ENCODE data around the gene NTPCR.

The NTPCR gene

DNA sequence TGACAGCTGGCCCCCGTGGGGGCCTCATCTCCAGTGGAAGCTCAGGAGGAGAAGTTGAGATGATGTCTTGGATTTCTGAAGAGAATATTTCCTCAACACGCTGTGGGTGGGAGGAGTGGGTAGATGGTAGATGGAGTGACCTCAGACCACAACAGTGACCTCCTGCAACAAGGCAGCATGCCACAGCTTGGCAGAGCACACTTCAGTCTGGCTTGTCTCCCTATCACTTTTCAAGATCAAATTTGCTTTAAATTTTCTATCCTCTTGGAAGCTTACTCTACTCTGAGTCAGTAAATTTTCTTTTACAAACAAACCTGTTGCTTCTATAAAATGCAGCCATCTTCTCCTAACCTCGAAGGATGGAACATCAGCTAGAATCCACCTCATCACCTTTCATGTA, 59.7 kb downstream of the NTPCR start:
- DNase-seq (ENCODE audit: low spot score): no peak

DNA sequence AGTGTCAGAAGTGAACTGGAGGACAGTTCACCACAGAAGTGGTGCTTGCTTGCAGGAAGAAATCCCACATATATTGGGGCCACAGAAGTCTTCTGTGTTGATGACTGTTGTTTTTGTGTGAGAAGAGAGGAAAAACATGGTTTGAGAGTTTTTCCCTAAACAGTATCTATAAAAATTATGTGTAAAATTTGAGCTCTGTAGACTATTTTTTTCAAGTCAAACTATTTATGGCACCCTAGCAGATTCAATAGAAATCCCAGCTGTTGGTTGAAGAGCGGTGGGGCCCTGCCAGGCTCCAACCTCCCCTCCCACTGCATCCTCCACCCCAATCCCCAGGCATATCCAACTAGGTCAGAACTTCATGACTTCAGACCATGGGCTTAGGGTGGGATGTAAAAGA, 61.6 kb downstream of the NTPCR start:
- DNase-seq (ENCODE audit: low spot score): no peak

DNA sequence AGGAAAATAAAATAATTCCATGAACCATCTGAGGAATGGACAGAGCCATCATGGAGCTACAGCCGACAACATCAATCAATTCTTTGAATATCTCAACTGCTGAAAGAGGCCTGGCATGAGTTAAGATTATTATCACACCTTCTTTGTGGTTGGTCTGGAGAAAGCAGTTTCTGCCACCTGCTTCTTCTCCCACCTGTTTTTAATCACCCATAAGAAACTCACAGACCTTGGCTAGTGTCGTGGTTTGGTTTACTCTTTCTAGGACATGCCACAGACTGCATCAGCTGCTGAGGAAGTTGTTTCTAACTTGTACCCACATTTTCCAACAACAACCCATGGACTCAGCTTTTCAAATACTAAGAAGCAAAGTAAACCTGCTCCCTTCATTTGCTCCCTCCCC, 65.6 kb downstream of the NTPCR start:
- DNase-seq (ENCODE audit: low spot score): no peak

DNA sequence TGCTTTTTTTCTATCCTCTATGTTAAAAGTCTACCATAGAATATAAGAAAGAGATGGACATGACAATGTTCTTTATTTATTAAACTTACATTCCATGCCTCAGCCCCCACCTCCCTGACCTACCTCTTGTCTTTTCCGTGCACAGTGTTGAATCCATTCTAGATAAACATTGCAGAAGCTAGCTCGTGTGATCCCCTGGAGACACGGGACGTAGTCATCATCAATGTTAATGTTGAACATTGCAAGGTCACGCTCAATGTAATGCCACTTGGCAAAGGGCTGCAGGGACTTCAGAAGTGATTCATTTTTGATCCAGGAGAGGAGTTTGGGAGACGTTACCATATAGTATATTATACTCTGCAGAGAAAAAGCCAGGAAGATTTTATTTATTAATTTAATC, 66.4 kb downstream of the NTPCR start:
- no peak for DNase-seq (ENCODE audit: low spot score)

DNA sequence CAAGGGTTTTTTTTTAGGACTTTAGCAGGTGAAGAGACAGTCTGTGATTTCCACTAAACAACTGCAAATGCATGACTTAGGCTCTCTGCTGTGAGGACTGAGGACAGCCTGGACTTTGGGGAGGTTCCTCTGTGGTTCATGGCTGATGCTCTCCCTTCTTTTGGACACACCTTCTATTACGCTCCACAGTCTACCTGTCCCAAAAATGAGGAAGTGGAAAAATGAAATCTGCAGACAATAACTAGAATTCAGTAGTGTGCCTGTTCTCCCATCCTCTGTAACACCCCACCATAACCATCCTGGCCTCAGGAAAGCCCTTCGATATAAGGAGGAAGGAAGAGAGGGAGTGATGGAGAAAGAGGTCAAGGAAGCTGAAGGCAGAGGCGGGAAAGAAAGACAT, 68.7 kb downstream of the NTPCR start:
- DNase-seq (ENCODE audit: low spot score): no peak

DNA sequence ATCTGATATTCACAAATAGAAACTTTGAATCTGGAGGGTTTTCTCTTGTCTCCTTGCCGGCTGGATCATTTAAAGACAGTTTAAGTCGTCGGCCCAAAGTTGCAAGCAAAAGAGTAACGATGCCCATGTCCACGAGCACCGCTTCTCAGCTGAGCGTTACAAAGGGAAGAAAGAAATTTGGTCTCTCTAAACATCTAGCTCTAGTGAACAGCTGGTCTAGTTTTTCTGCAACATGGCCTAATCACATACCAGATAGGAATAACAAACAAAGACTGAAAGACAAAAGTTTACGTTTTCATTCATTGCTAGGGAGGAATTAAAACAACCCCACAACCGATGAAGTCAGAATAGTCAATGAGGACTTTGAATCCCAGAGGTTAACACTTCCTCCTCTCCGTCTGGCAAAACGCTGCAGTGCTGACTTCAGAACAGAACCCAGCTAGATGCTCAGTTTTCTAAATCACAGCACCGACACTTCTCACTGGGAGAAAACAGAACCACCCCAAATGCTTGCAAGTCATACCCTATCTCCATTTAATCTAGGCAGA, 69.4 kb downstream of the NTPCR start:
- DNase-seq (ENCODE audit: low spot score): no peak

DNA sequence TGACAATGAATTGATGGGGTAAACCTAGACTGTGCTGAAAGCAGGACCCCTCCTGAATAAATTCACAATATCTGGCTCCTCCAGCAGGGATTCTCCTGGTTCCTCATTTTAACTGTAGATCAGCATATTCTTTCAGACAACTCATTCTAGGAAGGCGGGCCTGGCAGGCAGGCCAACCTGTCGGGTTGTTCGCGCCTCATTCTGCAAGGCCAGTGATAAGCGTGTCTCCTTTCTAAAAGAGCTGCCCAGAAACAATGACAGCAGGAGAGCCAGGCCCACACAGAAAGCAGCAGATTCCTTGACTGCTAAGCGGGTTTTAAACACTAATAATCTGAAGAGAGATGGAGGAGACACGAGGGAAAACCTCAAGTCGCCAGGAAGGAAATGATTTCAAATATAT, 70.0 kb downstream of the NTPCR start:
- DNase-seq (ENCODE audit: low spot score): no peak

DNA sequence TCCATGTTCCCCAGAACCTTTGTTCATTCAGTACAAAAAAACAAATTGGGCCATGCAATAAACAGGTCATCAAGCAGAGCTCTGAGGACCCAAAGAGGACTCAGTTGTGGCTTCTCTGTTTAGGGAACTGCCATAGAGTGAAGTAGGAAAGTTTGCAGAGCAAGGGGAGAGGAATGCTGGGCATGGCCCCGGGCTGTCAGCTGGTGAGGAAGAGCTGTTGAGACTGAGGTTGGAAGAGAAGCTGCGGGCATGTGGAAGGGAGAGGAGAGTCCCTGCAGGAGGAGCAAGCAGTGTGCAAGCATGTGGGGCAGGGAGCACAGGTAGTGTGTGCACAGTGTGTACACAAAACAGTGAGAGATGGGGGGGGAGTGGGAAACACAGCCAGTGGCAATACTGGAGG, 71.8 kb downstream of the NTPCR start:
- DNase-seq (ENCODE audit: low spot score): no peak

DNA sequence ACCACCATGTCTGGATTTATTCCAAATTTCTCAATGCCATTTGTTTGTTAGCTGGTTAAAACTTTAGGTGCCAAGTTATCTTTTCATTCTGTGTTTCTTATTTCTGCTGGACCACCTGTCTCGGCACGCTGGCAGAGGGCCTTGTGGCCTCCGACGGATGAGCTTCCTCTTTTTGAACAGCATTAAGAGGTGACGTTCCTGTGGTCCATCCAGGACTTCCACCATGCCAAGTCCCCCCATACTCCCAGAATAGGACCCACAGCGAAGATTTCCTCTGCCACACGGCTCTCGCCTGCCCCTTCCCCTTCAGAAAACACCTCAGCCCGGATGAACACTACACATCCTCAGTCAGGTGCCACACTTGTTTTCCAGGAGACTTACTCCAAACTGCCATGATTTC, 73.8 kb downstream of the NTPCR start:
- no peak for DNase-seq (ENCODE audit: low spot score)

DNA sequence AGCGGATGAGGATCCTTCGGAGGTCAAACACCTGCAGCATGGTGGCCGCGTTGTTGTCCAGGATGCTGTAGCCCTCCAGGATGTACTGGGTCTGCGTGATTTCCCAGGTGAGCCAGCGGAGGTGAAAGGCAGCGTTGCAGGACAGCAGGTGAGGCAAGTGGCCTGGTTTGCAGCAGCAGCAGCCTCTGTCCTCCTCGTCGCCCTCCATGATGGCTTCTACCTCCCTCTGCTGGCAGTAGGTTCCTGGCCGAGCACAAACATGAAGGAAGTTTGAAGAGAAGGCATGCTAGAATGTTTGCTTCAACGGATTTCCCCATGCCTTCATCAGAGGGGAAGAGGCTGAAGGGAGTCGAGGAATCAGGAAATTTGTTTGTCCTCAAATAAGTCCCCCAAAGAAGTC, 74.7 kb downstream of the NTPCR start:
- no peak for DNase-seq (ENCODE audit: low spot score)

DNA sequence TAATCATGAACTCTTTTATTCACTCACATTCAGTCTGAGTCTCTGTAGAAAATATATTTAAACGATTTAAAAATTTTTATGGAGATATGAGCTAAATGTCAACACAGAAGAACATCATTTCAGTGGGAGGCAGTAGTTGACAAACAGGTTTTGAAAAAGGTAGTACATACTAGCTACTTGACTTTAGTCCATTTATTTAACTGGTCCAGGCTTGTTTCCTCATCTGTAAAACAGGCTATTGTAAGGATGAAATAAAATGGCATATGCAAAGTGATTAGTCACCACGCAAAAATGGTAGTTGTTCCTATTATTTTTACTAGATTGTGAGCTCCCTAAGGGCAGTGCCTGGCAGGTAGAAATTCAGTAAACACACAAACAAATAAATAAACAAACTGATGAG, 75.2 kb downstream of the NTPCR start:
- no peak for DNase-seq (ENCODE audit: low spot score)

DNA sequence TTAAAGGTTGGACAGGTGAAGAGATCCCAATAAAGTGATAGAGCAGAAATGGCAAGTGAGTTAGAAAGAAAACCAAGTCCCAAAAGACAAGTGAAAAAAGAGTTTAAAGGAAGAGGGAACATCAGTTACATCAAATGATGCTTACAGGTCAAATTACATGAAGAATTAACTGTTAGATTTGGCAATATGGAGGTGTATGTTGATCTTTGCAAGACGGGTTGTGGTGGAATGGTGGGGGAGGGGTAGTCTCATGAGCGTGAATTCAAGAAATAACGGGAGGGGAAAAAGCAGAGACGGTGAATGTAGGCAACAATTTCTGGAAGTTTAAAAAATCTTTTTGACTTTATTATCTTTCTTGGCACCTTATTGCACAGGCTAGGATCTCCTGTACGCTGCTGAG, 76.6 kb downstream of the NTPCR start:
- DNase-seq (ENCODE audit: low spot score): no peak

DNA sequence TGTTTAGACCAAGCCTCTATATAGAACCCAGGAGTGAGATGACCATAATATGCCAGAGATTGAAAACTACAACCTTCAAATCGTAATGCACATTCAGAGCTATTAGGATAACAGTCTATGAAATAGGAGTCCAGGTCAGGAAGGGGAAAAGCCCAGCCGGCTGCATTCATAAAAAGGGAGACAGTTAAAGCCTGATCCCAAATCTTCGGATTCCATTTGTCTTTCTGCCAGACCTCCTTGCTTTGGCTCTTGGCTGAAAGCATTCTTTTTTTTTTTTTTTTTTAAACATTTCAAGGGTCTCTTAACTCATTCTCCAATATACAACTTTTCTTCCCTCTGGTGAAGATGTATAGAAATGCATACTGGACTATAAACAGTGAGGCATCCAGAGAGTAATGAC, 81.1 kb downstream of the NTPCR start:
- DNase-seq (ENCODE audit: low spot score): no peak

DNA sequence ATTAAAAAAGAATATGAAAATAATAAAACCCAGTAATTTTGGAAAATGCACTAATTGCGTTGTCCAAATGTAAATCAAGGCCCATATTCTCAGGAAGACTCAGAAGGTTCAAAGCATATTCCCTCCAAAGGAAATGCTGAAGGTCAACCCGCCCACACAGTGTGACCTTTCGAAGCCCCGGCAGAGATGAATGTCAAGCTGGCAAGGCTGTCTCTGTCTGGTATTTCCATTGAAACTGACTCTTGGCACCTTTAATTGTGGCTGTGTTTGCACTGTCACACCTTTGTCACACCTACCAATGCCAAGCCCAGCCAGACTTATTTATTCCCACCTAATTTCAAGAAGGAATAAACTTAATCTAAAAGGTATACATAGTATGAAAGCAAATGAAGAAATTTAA, 82.5 kb downstream of the NTPCR start:
- DNase-seq (ENCODE audit: low spot score): no peak

DNA sequence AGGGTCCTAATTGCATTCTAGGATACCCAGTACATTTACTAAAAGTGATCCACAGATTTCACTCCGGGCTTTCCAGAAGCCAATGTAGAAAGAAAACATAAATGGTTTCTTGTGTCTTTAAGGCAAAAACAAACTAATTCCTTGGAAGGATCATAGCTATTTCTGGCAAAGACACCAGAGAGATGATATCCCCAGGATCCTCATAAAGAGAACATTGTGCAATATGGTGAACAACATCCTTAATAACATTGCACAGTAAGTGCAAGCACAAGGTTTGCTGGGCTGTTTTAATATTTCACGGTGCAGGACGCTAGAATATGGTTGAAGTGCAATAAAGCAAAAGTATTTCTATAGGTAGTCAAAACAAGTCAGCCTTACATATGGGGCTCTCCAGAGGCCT, 83.0 kb downstream of the NTPCR start:
- DNase-seq (ENCODE audit: low spot score): no peak
